ENCODE data around the gene BICC1. TPM values are rescaled to one million over a fixed set of nuclear protein-coding genes. Genes with fewer than 3 reads are reported as not detected.

Gene BICC1
- polyA plus RNA-seq, 1 donor (not counting 4 experiments of a cell fraction or from before 2014, with no cell fraction given) = 4.2 TPM

- no peak for TF ChIP-seq CTCF (optimal IDR thresholded peaks at IDR 0.05 in 1 of 3, IDR thresholded peaks at IDR 0.05 in 1 of 3, conservative IDR thresholded peaks at IDR 0.05 in 1 of 3; ENCODE audit: extremely low read depth in 1 of 3, insufficient read depth in 2 of 3, low read length in 3 of 3)
- TF ChIP-seq EZH2 (IDR thresholded peaks at IDR 0.05; ENCODE audit: low read length) = no peak
- H3K9ac ChIP-seq (ENCODE audit: control insufficient read depth, extremely low read depth, insufficient read depth, low read length) = no peak overlapping the region
- H3K4me3 ChIP-seq (ENCODE audit: control insufficient read depth in 2 of 3, extremely low read depth in 1 of 3, insufficient read depth in 2 of 3, low read depth in 1 of 3, low read length in 3 of 3) = peak overlapping the region in 1 of 3 experiments; percentile 40
- DNase-seq (ENCODE audit: low read depth, low spot score) (no peak), FAIRE-seq (peak; percentile 9)
- no peaks in the 10 kb centered on the region for H3K9me3 ChIP-seq (ENCODE audit: control insufficient read depth, low read depth, low read length)
- no peaks in the 10 kb centered on the region for H4K20me1 ChIP-seq (ENCODE audit: control insufficient read depth, extremely low read depth, insufficient read depth, low read length)
- peak overlapping the region; percentile 7 for H3K27ac ChIP-seq (ENCODE audit: control insufficient read depth, insufficient read depth, low read length)
- H3K9me1 ChIP-seq (ENCODE audit: control insufficient read depth, extremely low read depth, insufficient read depth, low read length) = no peaks in the 10 kb centered on the region
- H3K4me1 ChIP-seq (ENCODE audit: control insufficient read depth, extremely low read depth, insufficient read depth, low read length) = peaks cover 7% of the 10 kb centered on the region
- peak overlapping the region; percentile 54 for H3K4me2 ChIP-seq (ENCODE audit: control insufficient read depth, extremely low read depth, insufficient read depth, low read depth, low read length)
- no peak overlapping the region for H2AFZ ChIP-seq (ENCODE audit: control insufficient read depth, low read length)
- dilution Hi-C loops (cut with MboI; ENCODE audit: extremely low pct_ligation_motif_present, low sequenced_read_pairs) = no loop called here
- peaks cover 2% of the 10 kb centered on the region for H3K27me3 ChIP-seq (ENCODE audit: control insufficient read depth, extremely low read depth, insufficient read depth, low read length)
- no peaks in the 10 kb centered on the region for H3K36me3 ChIP-seq (ENCODE audit: control insufficient read depth in 2 of 2, extremely low read depth in 1 of 2, insufficient read depth in 2 of 2, low read length in 2 of 2)
- H3K79me2 ChIP-seq (ENCODE audit: control insufficient read depth, insufficient read depth, low read length) = peaks cover 1% of the 10 kb centered on the region
These were observed 148.0 kb downstream of the BICC1 start for GRCh38 chr10:58660575-58661255.

GRCh38 chr10:58661336-58661735, 148.7 kb downstream of the BICC1 start:
- Histone ChIP-seq H3K27me3 (ENCODE audit: control insufficient read depth, extremely low read depth, insufficient read depth, low read length) (peaks cover 2% of the 10 kb centered on the region), H4K20me1 (ENCODE audit: control insufficient read depth, extremely low read depth, insufficient read depth, low read length) (no peaks in the 10 kb centered on the region), H3K4me1 (ENCODE audit: control insufficient read depth, extremely low read depth, insufficient read depth, low read length) (peaks cover 7% of the 10 kb centered on the region), H3K4me2 (ENCODE audit: control insufficient read depth, extremely low read depth, insufficient read depth, low read depth, low read length) (no peak overlapping the region), H3K9me1 (ENCODE audit: control insufficient read depth, extremely low read depth, insufficient read depth, low read length) (no peaks in the 10 kb centered on the region), H3K9me3 (ENCODE audit: control insufficient read depth, low read depth, low read length) (no peaks in the 10 kb centered on the region), H3K36me3 (ENCODE audit: control insufficient read depth in 2 of 2, extremely low read depth in 1 of 2, insufficient read depth in 2 of 2, low read length in 2 of 2) (no peaks in the 10 kb centered on the region), H3K4me3 (ENCODE audit: control insufficient read depth in 2 of 3, extremely low read depth in 1 of 3, insufficient read depth in 2 of 3, low read depth in 1 of 3, low read length in 3 of 3) (peak overlapping the region in 1 of 3 experiments; percentile 40), H3K9ac (ENCODE audit: control insufficient read depth, extremely low read depth, insufficient read depth, low read length) (no peak overlapping the region), H2AFZ (ENCODE audit: control insufficient read depth, low read length) (no peak overlapping the region), H3K79me2 (ENCODE audit: control insufficient read depth, insufficient read depth, low read length) (peaks cover 1% of the 10 kb centered on the region), H3K27ac (ENCODE audit: control insufficient read depth, insufficient read depth, low read length) (no peak overlapping the region)
- dilution Hi-C loops (cut with MboI; ENCODE audit: extremely low pct_ligation_motif_present, low sequenced_read_pairs) = no loop called here
- no peak for TF ChIP-seq EZH2 (IDR thresholded peaks at IDR 0.05; ENCODE audit: low read length)
- FAIRE-seq (peak; percentile 36), DNase-seq (ENCODE audit: low read depth, low spot score) (no peak)

All from keratinocyte (primary cell).